GM19193 (cell line): ENCODE results near the gene FAM236D.
"Not testable (repeated sequence)": the region's sequence is repeated elsewhere in the genome, so short reads cannot be mapped to it uniquely, and the experiment has no call there.

Experiments
- POLR2A ChIP-seq: IDR thresholded peaks from 4 replicates; pipeline ENCODE4 v1.6.1; 2011; ENCODE audit not compliant: insufficient read depth, insufficient read length; ENCODE audit errors: extremely low read depth

The FAM236D gene

DNA sequence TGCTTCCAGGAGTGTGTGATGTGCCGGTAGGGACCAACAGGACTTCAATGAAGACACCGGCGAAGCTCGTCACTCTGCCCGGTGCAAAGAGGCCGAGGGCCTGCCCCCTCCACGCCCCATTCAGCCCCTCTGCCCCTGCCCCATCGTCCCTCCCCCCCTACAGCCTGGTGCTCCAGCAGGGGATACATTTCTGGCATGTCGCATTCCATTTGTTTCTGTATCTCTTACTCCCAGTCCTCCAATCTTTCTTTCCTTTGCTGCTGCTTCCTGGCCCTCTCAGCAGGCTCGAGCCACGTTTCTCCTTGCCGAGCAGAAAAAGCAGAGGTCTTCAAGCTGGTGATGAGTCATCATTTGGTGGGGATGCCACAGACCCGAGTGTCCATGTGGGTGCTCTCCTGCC lies at the start of gene FAM236D:
Gene FAM236D (minus strand): TSS at position 101 of the 400 bp plus-strand sequence. CDS start 100 bp downstream, at position 1.
- not testable (repeated sequence) for TF ChIP-seq POLR2A

DNA sequence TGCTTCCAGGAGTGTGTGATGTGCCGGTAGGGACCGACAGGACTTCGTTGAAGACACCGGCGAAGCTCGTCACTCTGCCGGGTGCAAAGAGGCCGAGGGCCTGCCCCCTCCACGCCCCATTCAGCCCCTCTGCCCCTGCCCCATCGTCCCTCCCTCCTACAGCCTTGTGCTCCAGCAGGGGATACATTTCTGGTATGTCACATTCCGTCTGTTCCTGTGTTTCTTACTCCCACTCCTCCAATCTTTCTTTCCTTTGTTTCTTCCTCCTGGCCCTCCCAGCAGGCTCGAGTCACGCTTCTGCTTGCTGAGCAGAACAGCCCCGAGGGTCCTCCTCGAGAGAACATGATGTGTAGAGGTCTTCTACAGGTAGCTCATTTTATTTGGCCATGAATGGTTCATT lies 25.4 kb downstream of the FAM236D start, which contains the start of gene FAM236B:
Gene FAM236B (minus strand): TSS at position 101 of the 400 bp plus-strand sequence. CDS start 100 bp downstream, at position 1.
- TF ChIP-seq POLR2A: not testable (repeated sequence)

DNA sequence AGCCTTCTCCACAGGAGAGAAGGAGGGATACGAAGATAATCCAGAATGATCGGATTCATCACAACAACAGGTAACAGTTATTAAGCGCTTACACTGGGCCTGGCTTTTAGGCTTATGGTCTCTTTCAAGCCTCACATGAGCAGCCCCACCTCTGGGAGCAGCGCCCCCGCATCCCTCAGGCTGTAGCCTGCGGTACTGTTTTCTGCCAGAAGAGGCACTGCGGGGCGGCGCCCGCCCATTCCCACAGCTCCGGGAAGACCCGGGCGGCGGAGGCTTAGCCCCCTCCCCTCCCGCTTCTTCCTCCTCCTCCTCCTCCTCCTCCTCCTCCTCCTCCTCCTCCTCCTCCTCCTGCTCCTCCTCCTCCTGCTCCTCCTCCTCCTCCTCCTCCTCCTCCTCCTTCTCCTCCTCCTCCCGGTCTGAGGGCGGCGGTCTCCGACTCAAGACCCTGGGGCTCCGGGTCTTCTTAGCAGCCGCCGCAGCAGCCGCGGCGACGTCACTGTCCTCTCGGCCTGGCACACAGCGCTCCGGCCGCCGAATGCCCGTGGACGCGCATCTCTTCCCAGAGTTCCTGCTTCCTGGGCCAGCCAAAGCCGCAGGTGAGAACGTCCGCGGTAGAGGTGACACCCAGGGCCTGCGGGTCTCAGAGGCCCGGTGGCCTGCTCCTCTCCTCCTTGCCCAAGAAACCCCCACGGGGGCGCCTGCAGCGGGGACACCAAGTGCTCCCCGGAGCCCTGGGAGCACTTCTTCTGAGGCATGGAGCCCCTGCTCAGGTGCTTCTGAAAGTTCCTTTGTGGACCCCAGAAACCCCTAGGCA lies 31.1 kb downstream of the FAM236D start, which contains the start of gene DMRTC1B:
Gene DMRTC1B (plus strand): TSS at position 238 of the 814 bp plus-strand sequence. CDS start 68,246 bp downstream, outside the sequence.
- TF ChIP-seq POLR2A: not testable (repeated sequence)
